ENCODE measurements around the gene GPC4.

GPC4 gene

DNA sequence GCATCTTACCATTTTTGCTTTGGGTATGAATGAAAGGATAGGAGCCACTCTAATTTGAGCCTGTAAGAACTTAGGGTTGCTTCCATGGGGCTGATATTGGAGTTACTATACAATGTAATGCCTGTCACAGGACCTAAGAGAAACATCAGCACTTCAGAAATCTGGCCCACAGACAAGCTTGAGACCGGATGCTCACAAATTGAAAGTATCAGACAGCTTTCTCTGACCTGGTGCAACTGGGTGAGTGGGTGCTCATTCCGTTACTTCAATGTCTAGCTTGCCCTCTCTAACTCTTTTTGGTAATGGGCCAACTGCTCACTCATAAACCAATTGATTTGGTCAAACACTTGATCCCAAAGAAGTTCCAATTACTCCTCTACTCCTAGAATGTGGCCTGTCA lies 62.1 kb downstream of the GPC4 start:
- Histone ChIP-seq H2AFZ (no peak overlapping the region), H3K27me3 (ENCODE audit: control insufficient read depth, insufficient read depth, low read length) (no peaks in the 10 kb centered on the region), H3K4me2 (ENCODE audit: low read length) (no peak overlapping the region), H3K79me2 (no peaks in the 10 kb centered on the region), H3K27ac (no peak overlapping the region), H3K36me3 (ENCODE audit: control insufficient read depth, insufficient read depth, low read length) (no peaks in the 10 kb centered on the region), H3K4me1 (no peaks in the 10 kb centered on the region), H3K9ac (no peak overlapping the region), H3K4me3 (ENCODE audit: low read depth, low read length) (no peak overlapping the region), H3K9me3 (ENCODE audit: control insufficient read depth, low read length) (no peaks in the 10 kb centered on the region)
- TF ChIP-seq, protein P1, sequence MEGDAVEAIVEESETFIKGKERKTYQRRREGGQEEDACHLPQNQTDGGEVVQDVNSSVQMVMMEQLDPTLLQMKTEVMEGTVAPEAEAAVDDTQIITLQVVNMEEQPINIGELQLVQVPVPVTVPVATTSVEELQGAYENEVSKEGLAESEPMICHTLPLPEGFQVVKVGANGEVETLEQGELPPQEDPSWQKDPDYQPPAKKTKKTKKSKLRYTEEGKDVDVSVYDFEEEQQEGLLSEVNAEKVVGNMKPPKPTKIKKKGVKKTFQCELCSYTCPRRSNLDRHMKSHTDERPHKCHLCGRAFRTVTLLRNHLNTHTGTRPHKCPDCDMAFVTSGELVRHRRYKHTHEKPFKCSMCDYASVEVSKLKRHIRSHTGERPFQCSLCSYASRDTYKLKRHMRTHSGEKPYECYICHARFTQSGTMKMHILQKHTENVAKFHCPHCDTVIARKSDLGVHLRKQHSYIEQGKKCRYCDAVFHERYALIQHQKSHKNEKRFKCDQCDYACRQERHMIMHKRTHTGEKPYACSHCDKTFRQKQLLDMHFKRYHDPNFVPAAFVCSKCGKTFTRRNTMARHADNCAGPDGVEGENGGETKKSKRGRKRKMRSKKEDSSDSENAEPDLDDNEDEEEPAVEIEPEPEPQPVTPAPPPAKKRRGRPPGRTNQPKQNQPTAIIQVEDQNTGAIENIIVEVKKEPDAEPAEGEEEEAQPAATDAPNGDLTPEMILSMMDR (IDR thresholded peaks at IDR 0.05): no peak

- no peaks in the 10 kb centered on the region for H3K36me3 ChIP-seq (ENCODE audit: control insufficient read depth, insufficient read depth, low read length)
- H3K27ac ChIP-seq: no peak overlapping the region
- no peaks in the 10 kb centered on the region for H3K4me1 ChIP-seq
- H3K4me3 ChIP-seq (ENCODE audit: low read depth, low read length): no peak overlapping the region
- no peak overlapping the region for H3K9ac ChIP-seq
- H3K4me2 ChIP-seq (ENCODE audit: low read length): no peak overlapping the region
- no peaks in the 10 kb centered on the region for H3K27me3 ChIP-seq (ENCODE audit: control insufficient read depth, insufficient read depth, low read length)
- H3K9me3 ChIP-seq (ENCODE audit: control insufficient read depth, low read length): no peaks in the 10 kb centered on the region
- no peak overlapping the region for H2AFZ ChIP-seq
- TF ChIP-seq, protein P1 (IDR thresholded peaks at IDR 0.05): no peak
- no peaks in the 10 kb centered on the region for H3K79me2 ChIP-seq
These were observed 64.5 kb downstream of the GPC4 start for GRCh38 chrX:133350751-133351150.

- H3K36me3 ChIP-seq (ENCODE audit: control insufficient read depth, insufficient read depth, low read length): no peaks in the 10 kb centered on the region
- H3K27ac ChIP-seq: no peak overlapping the region
- H3K4me3 ChIP-seq (ENCODE audit: low read depth, low read length): no peak overlapping the region
- no peaks in the 10 kb centered on the region for H3K9me3 ChIP-seq (ENCODE audit: control insufficient read depth, low read length)
- no peaks in the 10 kb centered on the region for H3K79me2 ChIP-seq
- H3K9ac ChIP-seq: no peak overlapping the region
- H3K4me1 ChIP-seq: no peaks in the 10 kb centered on the region
- TF ChIP-seq, protein P1 (IDR thresholded peaks at IDR 0.05): no peak
- H3K27me3 ChIP-seq (ENCODE audit: control insufficient read depth, insufficient read depth, low read length): no peaks in the 10 kb centered on the region
- H2AFZ ChIP-seq: no peak overlapping the region
- no peak overlapping the region for H3K4me2 ChIP-seq (ENCODE audit: low read length)
These were observed 69.3 kb downstream of the GPC4 start for GRCh38 chrX:133346026-133346425.

DNA sequence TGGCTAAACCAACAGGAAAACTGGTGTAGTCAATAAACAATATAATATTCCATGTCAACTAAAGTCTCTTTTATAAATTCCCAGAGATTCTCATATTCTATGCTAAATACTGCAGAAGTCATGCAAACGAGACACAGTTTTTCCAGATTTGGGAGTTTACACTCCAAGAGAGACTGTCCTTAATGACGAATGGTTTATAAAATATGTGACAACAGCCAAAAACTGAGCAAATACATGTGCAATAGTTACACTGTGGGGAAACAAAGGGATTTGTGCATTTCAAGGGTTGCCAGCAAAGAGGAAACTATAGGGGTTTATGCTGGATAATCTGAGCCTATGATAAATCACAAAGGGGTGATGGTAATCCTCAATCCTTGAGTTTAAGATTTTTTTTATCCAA lies 75.7 kb downstream of the GPC4 start:
- no peak overlapping the region for H3K4me2 ChIP-seq (ENCODE audit: low read length)
- no peak overlapping the region for H3K27ac ChIP-seq
- no peaks in the 10 kb centered on the region for H3K36me3 ChIP-seq (ENCODE audit: control insufficient read depth, insufficient read depth, low read length)
- no peak overlapping the region for H3K4me3 ChIP-seq (ENCODE audit: low read depth, low read length)
- no peaks in the 10 kb centered on the region for H3K79me2 ChIP-seq
- no peak overlapping the region for H2AFZ ChIP-seq
- TF ChIP-seq, protein P1 (IDR thresholded peaks at IDR 0.05): no peak
- H3K27me3 ChIP-seq (ENCODE audit: control insufficient read depth, insufficient read depth, low read length): no peaks in the 10 kb centered on the region
- H3K9me3 ChIP-seq (ENCODE audit: control insufficient read depth, low read length): no peaks in the 10 kb centered on the region
- H3K4me1 ChIP-seq: no peaks in the 10 kb centered on the region
- H3K9ac ChIP-seq: no peak overlapping the region

- Histone ChIP-seq H3K36me3 (ENCODE audit: control insufficient read depth, insufficient read depth, low read length) (no peaks in the 10 kb centered on the region), H2AFZ (no peak overlapping the region), H3K4me3 (ENCODE audit: low read depth, low read length) (no peak overlapping the region), H3K4me1 (no peaks in the 10 kb centered on the region), H3K9ac (no peak overlapping the region), H3K4me2 (ENCODE audit: low read length) (no peak overlapping the region), H3K9me3 (ENCODE audit: control insufficient read depth, low read length) (no peaks in the 10 kb centered on the region), H3K27ac (no peak overlapping the region), H3K27me3 (ENCODE audit: control insufficient read depth, insufficient read depth, low read length) (no peaks in the 10 kb centered on the region), H3K79me2 (no peaks in the 10 kb centered on the region)
- TF ChIP-seq, protein P1 (IDR thresholded peaks at IDR 0.05): no peak
These were observed 78.0 kb downstream of the GPC4 start for GRCh38 chrX:133337250-133337649.

Data from parathyroid adenoma (tissue), 2 donors.